AG20443 (cell line): ENCODE results near the gene PMS2.
A peak's percentile ranks its signal among the peaks of the same experiment; 100 is the strongest.
"Not testable (repeated sequence)": the region's sequence is repeated elsewhere in the genome, so short reads cannot be mapped to it uniquely, and the experiment has no call there.

Source experiments
- DNase-seq: peaks from one replicate; pipeline ENCODE4 v3.0.0; 2012; ENCODE audit warnings: low spot score, mixed read lengths

Gene PMS2

GRCh38 chr7:6008668-6009611 is at the start of gene PMS2, which contains the start of gene AIMP2:
PMS2 (minus strand) TSS chr7:6009049; CDS start chr7:6009019, 30 bp downstream.
AIMP2 (plus strand) TSS chr7:6009272; CDS start chr7:6009364, 92 bp downstream.
- peak; percentile 95 for DNase-seq

GRCh38 chr7:6057316-6058129 is 48.7 kb upstream of the PMS2 start:
- no peak for DNase-seq

GRCh38 chr7:6056616-6057015 is 47.8 kb upstream of the PMS2 start:
- no peak for DNase-seq

GRCh38 chr7:6051185-6051584 is 42.3 kb upstream of the PMS2 start:
- DNase-seq = not testable (repeated sequence)

- DNase-seq = no peak
These were observed 40.9 kb upstream of the PMS2 start for GRCh38 chr7:6049780-6050179.

GRCh38 chr7:6035686-6036085 is 26.8 kb upstream of the PMS2 start:
- no peak for DNase-seq

- no peak for DNase-seq
These were observed 26.3 kb upstream of the PMS2 start for GRCh38 chr7:6035165-6035564.

- no peak for DNase-seq
These were observed 23.8 kb upstream of the PMS2 start for GRCh38 chr7:6032641-6033040.

GRCh38 chr7:6032167-6032566 is 23.3 kb upstream of the PMS2 start:
- no peak for DNase-seq

- DNase-seq = no peak
These were observed 22.7 kb upstream of the PMS2 start for GRCh38 chr7:6031567-6031966.

GRCh38 chr7:6030988-6031387 is 22.1 kb upstream of the PMS2 start, which contains the start of gene ANKRD61:
ANKRD61 (plus strand) TSS chr7:6031376; CDS start chr7:6031376, 0 bp downstream.
- no peak for DNase-seq

- no peak for DNase-seq
These were observed 19.7 kb upstream of the PMS2 start for GRCh38 chr7:6028563-6028962.

GRCh38 chr7:6027806-6028365 is 19.0 kb upstream of the PMS2 start:
- DNase-seq = no peak

- DNase-seq = no peak
These were observed 18.0 kb upstream of the PMS2 start for GRCh38 chr7:6026820-6027311.

GRCh38 chr7:6026011-6026819 is 17.4 kb upstream of the PMS2 start:
- peak; percentile 74 for DNase-seq

- no peak for DNase-seq
These were observed 15.2 kb upstream of the PMS2 start for GRCh38 chr7:6023974-6024435.

GRCh38 chr7:6022707-6023106 is 13.9 kb upstream of the PMS2 start:
- no peak for DNase-seq

GRCh38 chr7:6020371-6021286 is 11.8 kb upstream of the PMS2 start:
- DNase-seq = no peak

- DNase-seq = no peak
These were observed 7.8 kb upstream of the PMS2 start for GRCh38 chr7:6016653-6016966.

GRCh38 chr7:6015917-6016652 is 7.2 kb upstream of the PMS2 start:
- peak; percentile 90 for DNase-seq
